Fibroblast of skin of right biceps (primary cell): ENCODE data around the gene TM2D1.
A peak's percentile ranks its signal among the peaks of the same experiment; 100 is the strongest.
"Not testable (repeated sequence)": the region's sequence is repeated elsewhere in the genome, so short reads cannot be mapped to it uniquely, and the experiment has no call there.

Experiments used
- DNase-seq: peaks from one replicate; pipeline ENCODE4 v3.0.0-alpha.2; 2013

TM2D1 gene

GRCh38 chr1:61711969-61712368 lies 13.0 kb downstream of the TM2D1 start:
- no peak for DNase-seq

GRCh38 chr1:61711257-61711656 lies 13.7 kb downstream of the TM2D1 start:
- DNase-seq, result peak; percentile 49

GRCh38 chr1:61709908-61710289 lies 15.0 kb downstream of the TM2D1 start:
- no peak for DNase-seq

- no peak for DNase-seq
These were observed 15.7 kb downstream of the TM2D1 start for GRCh38 chr1:61708953-61709907.

- no peak for DNase-seq
These were observed 24.8 kb downstream of the TM2D1 start for GRCh38 chr1:61699911-61700851.

- peak; percentile 72 for DNase-seq
These were observed 32.7 kb downstream of the TM2D1 start for GRCh38 chr1:61692155-61692800.

GRCh38 chr1:61687901-61688300 lies 37.0 kb downstream of the TM2D1 start:
- DNase-seq, result peak; percentile 65

GRCh38 chr1:61682891-61683290 lies 42.0 kb downstream of the TM2D1 start:
- DNase-seq, result no peak

- DNase-seq, result no peak
These were observed 44.4 kb downstream of the TM2D1 start for GRCh38 chr1:61680500-61680899.

- DNase-seq, result not testable (repeated sequence)
These were observed 48.1 kb downstream of the TM2D1 start for GRCh38 chr1:61676881-61677280.

- DNase-seq, result peak; percentile 3
These were observed 50.7 kb downstream of the TM2D1 start for GRCh38 chr1:61674221-61674620.

- no peak for DNase-seq
These were observed 52.6 kb downstream of the TM2D1 start for GRCh38 chr1:61672376-61672775.

GRCh38 chr1:61670445-61670844 lies 54.5 kb downstream of the TM2D1 start:
- no peak for DNase-seq

- no peak for DNase-seq
These were observed 54.9 kb downstream of the TM2D1 start for GRCh38 chr1:61670016-61670415.

- no peak for DNase-seq
These were observed 65.9 kb downstream of the TM2D1 start for GRCh38 chr1:61659061-61659460.

GRCh38 chr1:61655453-61655852 lies 69.5 kb downstream of the TM2D1 start:
- DNase-seq, result no peak

- DNase-seq, result no peak
These were observed 70.9 kb downstream of the TM2D1 start for GRCh38 chr1:61654067-61654466.

- DNase-seq, result no peak
These were observed 75.8 kb downstream of the TM2D1 start for GRCh38 chr1:61648983-61649742.

GRCh38 chr1:61647142-61647541 lies 77.8 kb downstream of the TM2D1 start:
- no peak for DNase-seq

- DNase-seq, result no peak
These were observed 79.5 kb downstream of the TM2D1 start for GRCh38 chr1:61645476-61645875.

GRCh38 chr1:61644303-61644702 lies 80.6 kb downstream of the TM2D1 start:
- DNase-seq, result no peak
